H1 (cell line): ENCODE measurements around the gene APP. TPM values are rescaled to one million over a fixed set of nuclear protein-coding genes. Genes with fewer than 3 reads are reported as not detected.

Experiments
- CHD1 ChIP-seq: IDR thresholded peaks from 2 replicates; pipeline ENCODE4 v1.6.1; 2012; ENCODE audit warnings: low read depth, low read length, improper control_type of control experiment
- GABPA ChIP-seq: IDR thresholded peaks from 2 replicates; pipeline ENCODE4 v1.6.1; 2011; ENCODE audit warnings: mild to moderate bottlenecking, low read length, moderate library complexity, borderline replicate concordance; ENCODE audit not compliant: insufficient read depth
- HDAC6 ChIP-seq: IDR thresholded peaks from one replicate; pipeline ENCODE4 v1.7.1; 2012; ENCODE audit warnings: low read depth, mild to moderate bottlenecking, inconsistent platforms, low read length, moderate library complexity
- POU5F1 ChIP-seq: IDR thresholded peaks from 2 replicates; pipeline ENCODE4 v1.6.1; 2011; ENCODE audit warnings: low read depth, mild to moderate bottlenecking, low read length, moderate library complexity
- RXRA ChIP-seq: IDR thresholded peaks from 2 replicates; pipeline ENCODE4 v1.6.1; 2011; ENCODE audit warnings: low read depth, mild to moderate bottlenecking, low read length, moderate library complexity; ENCODE audit not compliant: insufficient read depth
- polyA plus RNA-seq, 7 experiments: library from polyadenylated mRNA; depleted of rRNA in 3 of 7; stranded (reverse) in 5 of 7; unstranded in 2 of 7; fragments of >200 nt in 5 of 7; fragments of 200-250 nt in 2 of 7; gene quantifications; 1 replicate in 5 of 7; 2 replicates in 1 of 7; 4 replicates in 1 of 7; pipeline versions ENCODE4 v1.2.1 to v1.2.3, GENCODE V29; 2011 to 2013; ENCODE audit warnings: missing spikeins in 2 of 7, mixed read lengths in 2 of 7
- total RNA-seq: library from RNA; stranded (reverse); fragmentation: NEBNext Ultra II Directional; extraction: Animal tissue kit (Norgen Biotek cat#: 25700); gene quantifications from 2 replicates; pipeline ENCODE4 v1.2.1, GENCODE V29; 2021

Gene APP
- total and polyA plus RNA-seq, 2 of the 8 experiments (the other 6 are each of a cell fraction or from before 2014, with no cell fraction given) = 375 to 551 TPM

GRCh38 chr21:26142363-26142762 lies 28.2 kb downstream of the APP start (continued):
- TF ChIP-seq RXRA (no peak), HDAC6 (no peak), POU5F1 (no peak), CHD1 (no peak), GABPA (no peak)
